HepG2 (cell line): ENCODE measurements around the gene TRAF3. TPM values are rescaled to one million over a fixed set of nuclear protein-coding genes. Genes with fewer than 3 reads are reported as not detected.

Experiments
- CSRNP2 ChIP-seq: sonication (generic); formaldehyde crosslinking; conservative IDR thresholded peaks from 2 replicates; pipeline ENCODE4 v1.8.0; 2022; ENCODE audit warnings: low read depth, missing genetic modification reagents
- DBP ChIP-seq: sonication (generic); formaldehyde crosslinking; IDR thresholded peaks from 2 replicates; pipeline ENCODE4 v1.4.0; 2020; ENCODE audit warnings: missing genetic modification reagents; ENCODE audit errors: not compliant biosample characterization
- E2F5 ChIP-seq: sonication (generic); formaldehyde crosslinking; conservative IDR thresholded peaks from 2 replicates; pipeline ENCODE4 v1.4.0; 2020; ENCODE audit warnings: missing genetic modification reagents
- IKZF1 ChIP-seq: fragments of 450-650 bp; IDR thresholded peaks from 2 replicates; pipeline ENCODE4 v1.7.1; 2016
- KDM5A ChIP-seq: fragments of 200-600 bp; sonication (generic); IDR thresholded peaks from 2 replicates; pipeline ENCODE4 v1.7.0; 2018; ENCODE audit warnings: antibody characterized with exemption, mild to moderate bottlenecking, low read length, borderline replicate concordance
- LCORL ChIP-seq, 2 experiments: fragments of 450-650 bp in 1 of 2; sonication (generic) in 1 of 2; formaldehyde crosslinking in 1 of 2; IDR thresholded peaks; 2 replicates each; pipeline versions ENCODE4 v1.5.0 to v1.6.1; 2017 to 2020; ENCODE audit warnings: antibody characterized with exemption in 1 of 2, missing genetic modification reagents in 1 of 2
- MBNL3 ChIP-seq: fragments of 250-450 bp; sonication (Bioruptor Pico); conservative IDR thresholded peaks from 2 replicates; pipeline ENCODE4 v1.8.0; 2022; ENCODE audit warnings: mild to moderate bottlenecking, inconsistent platforms
- MYNN ChIP-seq: sonication (generic); formaldehyde crosslinking; IDR thresholded peaks from 2 replicates; pipeline ENCODE4 v1.4.0; 2020; ENCODE audit warnings: mild to moderate bottlenecking, low read depth, missing genetic modification reagents
- NFATC3 ChIP-seq: sonication (generic); formaldehyde crosslinking; IDR thresholded peaks from 2 replicates; pipeline ENCODE4 v1.5.1; 2020; ENCODE audit warnings: mild to moderate bottlenecking, missing genetic modification reagents
- RFXANK ChIP-seq: IDR thresholded peaks from 2 replicates; pipeline ENCODE4 v1.6.1; 2016
- RORA ChIP-seq: sonication (generic); formaldehyde crosslinking; IDR thresholded peaks from 2 replicates; pipeline ENCODE4 v1.5.0; 2020; ENCODE audit warnings: mild to moderate bottlenecking, missing genetic modification reagents, moderate library complexity
- STAT6 ChIP-seq: sonication (generic); formaldehyde crosslinking; IDR thresholded peaks from 2 replicates; pipeline ENCODE4 v1.4.0; 2020; ENCODE audit warnings: missing genetic modification reagents, mild to moderate bottlenecking, borderline replicate concordance
- TGIF2 ChIP-seq: IDR thresholded peaks from 2 replicates; pipeline ENCODE4 v1.6.1; 2016; ENCODE audit warnings: control low read depth, missing compliant biosample characterization
- ZNF136 ChIP-seq: sonication (generic); formaldehyde crosslinking; IDR thresholded peaks from 2 replicates; pipeline ENCODE4 v1.8.1; 2022; ENCODE audit warnings: low read depth, mild to moderate bottlenecking, moderate library complexity, missing genetic modification reagents
- ZNF205 ChIP-seq: IDR thresholded peaks from 2 replicates; pipeline ENCODE4 v1.6.1; 2018; ENCODE audit warnings: missing biosample characterization, missing genetic modification reagents
- ZNF230 ChIP-seq: sonication (generic); formaldehyde crosslinking; IDR thresholded peaks from 2 replicates; pipeline ENCODE4 v1.4.0; 2020; ENCODE audit warnings: mild to moderate bottlenecking, missing genetic modification reagents
- ZNF263 ChIP-seq: sonication (generic); formaldehyde crosslinking; IDR thresholded peaks from 2 replicates; pipeline ENCODE4 v1.4.0; 2020; ENCODE audit warnings: missing genetic modification reagents
- ZNF280D ChIP-seq: sonication (generic); formaldehyde crosslinking; IDR thresholded peaks from 2 replicates; pipeline ENCODE4 v1.5.1; 2020; ENCODE audit warnings: mild to moderate bottlenecking, missing genetic modification reagents
- ZNF703 ChIP-seq: sonication (generic); formaldehyde crosslinking; IDR thresholded peaks from 2 replicates; pipeline ENCODE4 v1.5.1; 2020; ENCODE audit warnings: missing genetic modification reagents, mild to moderate bottlenecking, moderate library complexity, borderline replicate concordance
- ZSCAN12 ChIP-seq: sonication (generic); formaldehyde crosslinking; IDR thresholded peaks from 2 replicates; pipeline ENCODE4 v1.9.0; 2021; ENCODE audit warnings: mild to moderate bottlenecking, missing genetic modification reagents
- polyA plus RNA-seq, 8 experiments: library from polyadenylated mRNA; depleted of rRNA in 3 of 8; stranded (reverse) in 7 of 8; unstranded in 1 of 8; fragments of >200 nt; fragmentation: Illumina TruSeq in 4 of 8; extraction: Trizol in 4 of 8; gene quantifications; 2 replicates each; pipeline versions ENCODE4 v1.2.1 to v1.2.3, GENCODE V29; 2011 to 2016; ENCODE audit warnings: low read depth in 4 of 8, missing spikeins in 1 of 8, mixed read lengths in 1 of 8; ENCODE audit not compliant: insufficient read depth in 1 of 8
- total RNA-seq, 5 experiments: library from RNA; depleted of rRNA; stranded (reverse); fragments of >200 nt; fragmentation: Illumina TruSeq; extraction: Trizol; gene quantifications; 2 replicates each; pipeline ENCODE4 v1.2.3, GENCODE V29; 2016; ENCODE audit warnings: low read depth in 1 of 5

The TRAF3 gene
- total and polyA plus RNA-seq, 2 of the 13 experiments (the other 11 are each of a cell fraction or from before 2014, with no cell fraction given): 6.9 to 12.2 TPM

- TF ChIP-seq RORA: no peak
- TF ChIP-seq E2F5 (CRISPR knock-in tag): no peak
- peak; percentile 40; the same call in 1 of the 2 replicates for TF ChIP-seq ZNF205
- no peak for TF ChIP-seq LCORL (IDR thresholded peaks at IDR 0.05)
- TF ChIP-seq LCORL (CRISPR knock-in tag; IDR thresholded peaks at IDR 0.05): peak; percentile 79
- TF ChIP-seq ZNF230: no peak
- no peak for TF ChIP-seq ZNF280D (CRISPR knock-in tag)
- no peak for TF ChIP-seq KDM5A
- TF ChIP-seq DBP: no peak
- TF ChIP-seq NFATC3: no peak
- TF ChIP-seq RFXANK (CRISPR knock-in tag): peak; percentile 32; the same call in 1 of the 2 replicates
- no peak for TF ChIP-seq IKZF1
- no peak for TF ChIP-seq MYNN (CRISPR knock-in tag)
- TF ChIP-seq TGIF2 (CRISPR knock-in tag): 0 out of 2 replicates have a peak, but pooled peaks have one; percentile 30
- no peak for TF ChIP-seq MBNL3
- TF ChIP-seq ZSCAN12 (CRISPR knock-in tag): no peak
- TF ChIP-seq CSRNP2 (CRISPR knock-in tag): no peak
- no peak for TF ChIP-seq ZNF703
- no peak for TF ChIP-seq STAT6 (CRISPR knock-in tag)
- TF ChIP-seq ZNF136 (CRISPR knock-in tag): peak; percentile 71; the same call in 1 of the 2 replicates
- no peak for TF ChIP-seq ZNF263 (CRISPR knock-in tag)
Measured at GRCh38 chr14:102873546-102874061, 96.4 kb downstream of the TRAF3 start (continued).
